Measurements from ENCODE around the gene CETN3.
"Not testable (repeated sequence)": the region's sequence is repeated elsewhere in the genome, so short reads cannot be mapped to it uniquely, and the experiment has no call there.

Gene CETN3

GRCh38 chr5:90378752-90379151 lies 30.8 kb downstream of the CETN3 start:
- Histone ChIP-seq H3K36me3 (no peaks in the 10 kb centered on the region), H3K9me3 (no peaks in the 10 kb centered on the region), H3K27me3 (no peaks in the 10 kb centered on the region), H3K4me1 (no peaks in the 10 kb centered on the region), H3K4me3 (ENCODE audit: low read depth, low read length) (no peak overlapping the region)
- TF ChIP-seq CTCF (IDR thresholded peaks at IDR 0.05; ENCODE audit: low read depth, low read length): no peak
- DNase-seq: no peak

- H3K36me3 ChIP-seq; H3K27me3 ChIP-seq; H3K4me1 ChIP-seq; H3K4me3 ChIP-seq (ENCODE audit: low read depth, low read length); H3K9me3 ChIP-seq; DNase-seq: not testable (repeated sequence)
Measured at GRCh38 chr5:90371269-90371668, 38.3 kb downstream of the CETN3 start.

GRCh38 chr5:90368454-90369246 lies 40.9 kb downstream of the CETN3 start:
- Histone ChIP-seq H3K36me3 (no peaks in the 10 kb centered on the region), H3K4me3 (ENCODE audit: low read depth, low read length) (no peak overlapping the region), H3K9me3 (no peaks in the 10 kb centered on the region), H3K27me3 (peaks cover 9% of the 10 kb centered on the region), H3K4me1 (no peaks in the 10 kb centered on the region)
- DNase-seq: no peak
- TF ChIP-seq CTCF (IDR thresholded peaks at IDR 0.05; ENCODE audit: low read depth, low read length): no peak

- no peak for TF ChIP-seq CTCF (IDR thresholded peaks at IDR 0.05; ENCODE audit: low read depth, low read length)
- Histone ChIP-seq H3K4me1 (no peaks in the 10 kb centered on the region), H3K36me3 (no peaks in the 10 kb centered on the region)
Measured at GRCh38 chr5:90367879-90368278, 41.7 kb downstream of the CETN3 start.

GRCh38 chr5:90366948-90367347 lies 42.6 kb downstream of the CETN3 start:
- Histone ChIP-seq H3K27me3 (peaks cover 9% of the 10 kb centered on the region), H3K36me3 (no peaks in the 10 kb centered on the region), H3K9me3 (no peaks in the 10 kb centered on the region), H3K4me1 (no peaks in the 10 kb centered on the region), H3K4me3 (ENCODE audit: low read depth, low read length) (no peak overlapping the region)
- DNase-seq: no peak
- no peak for TF ChIP-seq CTCF (IDR thresholded peaks at IDR 0.05; ENCODE audit: low read depth, low read length)

More at GRCh38 chr5:90367879-90368278, 41.7 kb downstream of the CETN3 start:
- no peak for DNase-seq
- no peaks in the 10 kb centered on the region for H3K9me3 ChIP-seq
- no peak overlapping the region for H3K4me3 ChIP-seq (ENCODE audit: low read depth, low read length)
- peaks cover 9% of the 10 kb centered on the region for H3K27me3 ChIP-seq

GRCh38 chr5:90365328-90365727 lies 44.2 kb downstream of the CETN3 start:
- Histone ChIP-seq H3K4me3 (ENCODE audit: low read depth, low read length) (no peak overlapping the region), H3K9me3 (no peaks in the 10 kb centered on the region), H3K36me3 (no peaks in the 10 kb centered on the region), H3K27me3 (peaks cover 9% of the 10 kb centered on the region), H3K4me1 (no peaks in the 10 kb centered on the region)
- no peak for DNase-seq
- no peak for TF ChIP-seq CTCF (IDR thresholded peaks at IDR 0.05; ENCODE audit: low read depth, low read length)
